ENCODE data around the gene CAMK1D.
A peak's percentile ranks its signal among the peaks of the same experiment; 100 is the strongest.

CAMK1D gene

GRCh38 chr10:12633776-12634620 lies 284.7 kb downstream of the CAMK1D start:
- DNase-seq = no peak

DNA sequence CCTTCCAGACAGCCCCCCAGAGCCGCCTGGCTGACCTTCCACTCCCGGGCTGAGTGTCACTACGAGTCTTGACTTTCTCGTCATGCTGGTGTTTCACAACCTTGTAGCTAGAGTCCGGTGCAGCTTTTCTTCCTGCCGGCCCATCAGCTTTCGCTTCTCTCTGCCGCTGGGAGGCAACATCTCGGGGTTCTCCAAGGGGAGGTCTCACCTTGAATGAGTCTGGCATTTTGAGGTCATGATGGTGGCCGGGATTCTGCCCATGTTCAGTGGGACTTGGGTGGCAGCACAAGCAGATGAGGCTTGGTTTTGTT lies 285.2 kb downstream of the CAMK1D start:
- no peak for DNase-seq

- DNase-seq = no peak
Observed at GRCh38 chr10:12635127-12635541, 285.8 kb downstream of the CAMK1D start.

DNA sequence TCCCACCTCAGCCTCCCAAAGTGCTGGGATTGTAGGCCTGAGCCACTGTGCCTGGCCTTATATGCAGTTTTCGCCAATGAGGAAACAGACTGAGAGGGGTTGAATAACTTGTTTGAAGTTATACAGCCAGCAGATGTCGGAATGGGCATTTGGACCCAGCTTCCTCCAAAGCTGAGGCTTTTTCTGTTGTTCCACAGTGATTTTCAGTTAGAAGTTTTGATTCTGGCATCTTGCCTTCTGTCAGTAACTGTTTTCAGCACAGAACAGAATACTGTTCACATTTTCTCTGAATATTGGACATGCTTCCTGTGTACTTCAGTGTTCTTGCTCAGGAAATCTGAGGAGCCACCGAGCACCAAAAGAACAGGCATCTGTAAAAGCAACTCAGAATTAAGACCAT lies 287.2 kb downstream of the CAMK1D start:
- DNase-seq = no peak

DNA sequence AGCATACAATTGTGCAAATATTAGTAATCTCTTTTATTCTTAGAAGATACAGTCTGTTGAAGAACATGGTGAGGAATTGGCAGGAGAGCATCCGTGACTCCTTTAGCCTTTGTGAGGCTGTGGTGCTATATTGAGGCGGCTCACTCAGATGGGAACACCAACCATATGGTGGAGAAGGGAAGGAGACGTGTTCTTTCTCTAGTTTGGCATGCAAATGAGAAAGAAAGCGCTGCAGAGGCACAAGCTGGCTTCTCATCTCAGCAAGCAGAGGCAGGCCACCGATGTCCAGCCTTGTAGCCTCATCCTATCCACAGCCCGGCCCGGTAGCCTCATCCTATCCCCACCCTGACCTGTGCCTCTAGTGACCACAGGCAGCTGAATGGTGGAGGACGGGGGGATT lies 288.3 kb downstream of the CAMK1D start:
- DNase-seq = no peak

- peak; percentile 69 for DNase-seq
Observed at GRCh38 chr10:12638103-12638502, 288.8 kb downstream of the CAMK1D start.

DNA sequence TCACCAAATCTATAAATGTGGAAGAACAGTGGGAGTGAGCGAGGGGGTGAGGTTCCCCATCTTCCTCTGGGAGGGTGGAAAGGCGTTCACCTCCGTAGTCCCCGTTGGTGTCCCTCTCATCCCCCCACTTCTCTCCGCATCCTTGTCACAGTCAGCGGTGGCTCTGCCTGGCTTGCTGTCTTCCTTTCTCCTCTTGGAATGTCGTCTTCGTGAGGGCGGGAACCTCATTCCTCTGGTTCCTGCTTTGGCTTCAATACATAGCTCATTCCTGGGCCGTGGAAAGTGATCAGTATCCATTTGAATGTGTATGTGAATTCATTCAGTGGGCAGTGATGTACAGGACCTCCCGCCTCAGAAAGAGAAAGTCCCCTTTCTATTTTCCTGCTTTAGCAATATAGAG lies 289.4 kb downstream of the CAMK1D start:
- DNase-seq = no peak

- DNase-seq = peak; percentile 84
Observed at GRCh38 chr10:12639996-12640944, 290.9 kb downstream of the CAMK1D start.

- no peak for DNase-seq
Observed at GRCh38 chr10:12642036-12642435, 292.7 kb downstream of the CAMK1D start.

DNA sequence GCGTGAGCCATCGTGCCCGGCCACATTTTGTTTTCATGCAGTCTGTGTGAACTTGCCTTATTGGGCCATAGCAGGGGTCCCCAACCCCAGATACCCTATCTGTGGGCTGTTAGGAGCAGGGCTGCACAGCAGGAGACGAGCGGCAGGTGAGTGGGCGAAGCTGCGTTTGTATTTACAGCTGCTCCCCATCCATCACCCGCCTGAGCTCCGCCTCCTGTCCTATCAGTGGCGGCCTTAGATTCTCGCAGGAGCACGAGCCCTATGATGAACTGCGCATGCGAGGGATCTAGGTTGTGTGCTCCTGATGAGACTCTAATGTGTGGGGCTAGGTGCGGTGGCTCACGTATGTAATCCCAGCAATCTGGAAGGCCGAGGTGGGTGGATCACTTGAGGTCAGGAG lies 293.9 kb downstream of the CAMK1D start:
- DNase-seq = no peak

GRCh38 chr10:12644380-12645144 lies 295.2 kb downstream of the CAMK1D start:
- peak; percentile 17 for DNase-seq

GRCh38 chr10:12645449-12645848 lies 296.1 kb downstream of the CAMK1D start:
- no peak for DNase-seq

DNA sequence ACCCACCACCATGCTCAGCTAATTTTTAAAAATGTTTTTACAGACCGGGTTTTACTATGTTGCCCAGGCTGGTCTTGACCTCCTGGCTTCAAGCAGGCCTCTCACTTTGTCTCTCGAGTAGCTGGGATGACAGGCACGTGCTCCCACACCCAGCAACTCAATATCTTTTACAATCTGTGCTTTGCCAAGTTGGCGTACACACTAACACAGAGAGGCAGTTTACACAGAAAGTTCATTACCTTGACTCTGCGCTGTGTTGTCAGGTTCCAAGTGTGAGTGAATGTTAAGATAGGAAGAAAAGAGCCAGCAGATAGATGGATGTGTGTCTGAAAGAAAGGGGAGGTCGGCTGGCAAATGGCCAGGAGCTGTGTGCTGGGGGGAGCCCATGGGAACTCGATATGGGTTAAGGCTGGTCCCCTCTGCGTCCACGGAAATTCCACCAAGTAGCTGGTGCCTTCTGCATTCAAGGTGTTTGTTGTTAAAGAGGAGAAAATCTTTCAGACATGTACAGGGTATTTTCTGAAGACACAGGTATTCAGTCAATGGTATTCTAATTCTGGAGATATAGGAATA lies 299.8 kb downstream of the CAMK1D start:
- no peak for DNase-seq

- DNase-seq = no peak
Observed at GRCh38 chr10:12650122-12650521, 300.8 kb downstream of the CAMK1D start.

GRCh38 chr10:12650538-12651298 lies 301.4 kb downstream of the CAMK1D start:
- DNase-seq = no peak

DNA sequence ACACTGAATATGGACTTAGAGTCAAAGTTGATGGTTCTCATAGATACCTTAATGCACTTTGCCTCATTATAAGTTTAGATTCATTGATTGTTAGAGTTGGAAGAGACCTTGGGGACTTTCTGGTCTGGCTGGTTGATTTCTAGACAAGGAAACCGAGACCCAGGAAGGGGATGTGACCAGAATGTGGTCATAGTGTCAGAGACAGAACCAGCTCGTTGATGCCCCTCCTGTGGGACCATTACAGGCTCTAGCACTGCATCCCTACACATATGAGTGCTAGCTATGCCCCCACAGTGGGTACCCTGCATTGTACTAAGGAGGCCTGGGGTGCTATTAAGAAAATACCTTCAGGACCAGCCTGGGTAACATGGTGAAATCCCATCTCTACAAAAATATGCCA lies 306.6 kb downstream of the CAMK1D start:
- DNase-seq = no peak

DNA sequence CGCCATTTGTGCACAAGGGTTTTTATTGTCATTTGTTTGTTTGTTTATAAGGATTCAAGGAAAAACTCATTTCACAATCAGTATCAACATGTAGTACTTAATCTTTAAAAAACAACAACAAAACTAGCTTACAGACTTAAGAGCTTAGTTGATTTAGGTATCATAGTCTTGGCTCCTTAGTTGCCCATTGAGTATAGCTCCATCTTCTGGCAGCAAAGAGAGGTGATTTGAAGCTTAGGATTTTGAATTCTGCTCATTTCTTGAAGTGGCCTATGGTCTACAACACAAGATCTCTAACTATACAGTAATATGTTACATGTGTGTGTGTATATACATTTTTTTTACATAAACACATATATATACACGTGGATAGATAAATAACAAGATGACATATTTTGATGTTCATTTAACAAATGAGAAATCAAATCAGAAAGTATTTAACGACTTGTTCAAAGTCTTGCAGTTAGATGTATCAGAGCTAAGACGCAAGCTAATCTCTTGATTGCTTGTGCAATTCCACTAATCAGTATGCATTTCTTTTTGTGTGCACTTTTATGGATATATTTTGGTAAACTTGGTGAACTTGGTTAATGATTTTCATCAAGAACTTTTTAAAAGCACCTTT lies 307.3 kb downstream of the CAMK1D start:
- no peak for DNase-seq

DNA sequence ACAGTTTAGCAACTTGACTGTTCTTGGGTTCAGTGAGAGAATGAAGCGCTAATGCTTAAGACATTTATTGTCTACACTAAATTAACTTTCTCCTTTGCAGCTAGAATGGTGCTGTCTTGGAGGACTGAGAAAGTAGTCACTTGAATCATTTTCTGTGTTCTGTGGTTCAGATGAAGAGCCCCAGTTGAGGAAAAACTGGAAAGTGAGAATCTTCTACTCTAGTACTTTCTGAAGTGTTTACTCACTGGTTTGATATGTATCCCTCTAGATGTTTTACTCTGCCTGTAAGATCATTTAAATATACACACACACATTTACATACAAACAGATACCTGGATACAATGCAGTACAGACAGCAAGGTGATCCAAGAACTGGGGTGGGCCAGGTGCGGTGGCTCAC lies 308.1 kb downstream of the CAMK1D start:
- no peak for DNase-seq

GRCh38 chr10:12658526-12658925 lies 309.2 kb downstream of the CAMK1D start:
- no peak for DNase-seq

DNA sequence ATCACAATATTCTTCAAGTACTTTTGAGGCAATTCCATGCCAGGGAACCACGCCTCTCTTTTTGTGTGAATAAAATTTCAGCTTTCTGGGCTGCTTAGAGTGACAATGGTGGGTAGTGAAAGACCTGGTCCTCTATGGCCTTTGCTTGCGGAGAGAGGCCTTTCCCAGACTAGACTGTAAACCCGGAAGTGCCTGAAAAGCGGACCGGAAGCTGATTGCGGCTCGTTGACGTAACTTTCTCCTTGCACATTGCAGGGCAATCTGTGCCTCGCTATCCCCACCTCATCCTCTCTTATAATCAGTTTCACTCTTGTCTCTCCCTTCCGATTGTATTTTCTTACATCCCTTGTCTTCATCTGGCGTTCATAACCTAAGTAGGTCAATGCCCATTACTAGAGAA lies 310.4 kb downstream of the CAMK1D start:
- no peak for DNase-seq

GRCh38 chr10:12660812-12661211 lies 311.5 kb downstream of the CAMK1D start:
- no peak for DNase-seq

- DNase-seq = no peak
Observed at GRCh38 chr10:12661671-12662070, 312.3 kb downstream of the CAMK1D start.

All from DMS79 treated with DMSO at 0.1 percent for 48 hours (cell line).